NK-92 (cell line): Measurements from ENCODE around the gene CENPW.
A peak's percentile ranks its signal among the peaks of the same experiment; 100 is the strongest.

ENCODE experiments used
- DNase-seq: peaks from one replicate; lab custom pipeline; 2025; ENCODE audit not compliant: unreplicated experiment; lab: John Stamatoyannopoulos, UW

CENPW gene

GRCh38 chr6:126339796-126340609, at the start of gene CENPW:
Gene CENPW (plus strand): TSS chr6:126340115. CDS start chr6:126340274, 159 bp downstream.
- peak; percentile 39 for DNase-seq

- no peak for DNase-seq
These were observed 45.9 kb upstream of the CENPW start for GRCh38 chr6:126293891-126294524.

GRCh38 chr6:126300126-126300525, 39.8 kb upstream of the CENPW start:
- no peak for DNase-seq

- no peak for DNase-seq
These were observed 39.2 kb upstream of the CENPW start for GRCh38 chr6:126300735-126301134.

GRCh38 chr6:126302191-126302590, 37.7 kb upstream of the CENPW start:
- no peak for DNase-seq

GRCh38 chr6:126307849-126308248, 32.1 kb upstream of the CENPW start:
- DNase-seq = no peak

- DNase-seq = no peak
These were observed 31.6 kb upstream of the CENPW start for GRCh38 chr6:126308362-126308761.

- DNase-seq = no peak
These were observed 27.8 kb upstream of the CENPW start for GRCh38 chr6:126312013-126312665.

GRCh38 chr6:126313941-126314340, 26.0 kb upstream of the CENPW start:
- no peak for DNase-seq

GRCh38 chr6:126318797-126319196, 21.1 kb upstream of the CENPW start:
- no peak for DNase-seq

- no peak for DNase-seq
These were observed 6.2 kb upstream of the CENPW start for GRCh38 chr6:126333729-126334128.

GRCh38 chr6:126335210-126335609, 4.7 kb upstream of the CENPW start:
- DNase-seq = no peak

- DNase-seq = no peak
These were observed 2.6 kb upstream of the CENPW start for GRCh38 chr6:126337323-126337722.

- no peak for DNase-seq
These were observed 1.2 kb downstream of the CENPW start for GRCh38 chr6:126341126-126341525.

- no peak for DNase-seq
These were observed 4.3 kb downstream of the CENPW start for GRCh38 chr6:126344181-126344580.

GRCh38 chr6:126351960-126352359, 12.0 kb downstream of the CENPW start:
- DNase-seq = no peak

GRCh38 chr6:126352514-126352913, 12.6 kb downstream of the CENPW start:
- no peak for DNase-seq

- DNase-seq = no peak
These were observed 16.6 kb downstream of the CENPW start for GRCh38 chr6:126356526-126356925.

- no peak for DNase-seq
These were observed 20.1 kb downstream of the CENPW start for GRCh38 chr6:126359936-126360537.

- DNase-seq = no peak
These were observed 22.0 kb downstream of the CENPW start for GRCh38 chr6:126361832-126362440.

GRCh38 chr6:126367849-126368248, 27.9 kb downstream of the CENPW start:
- no peak for DNase-seq
